SK-N-SH (cell line): ENCODE results near the gene NUMA1. TPM values are rescaled to one million over a fixed set of nuclear protein-coding genes. Genes with fewer than 3 reads are reported as not detected.

Experiments
- CTCF ChIA-PET: fragments of 300-600, 350-600 bp; formaldehyde crosslinking; extraction: SDS; loops from one replicate; lab custom pipeline; 2021; lab: Yijun Ruan, JAX
- POLR2A ChIA-PET: fragments of 350-600 bp; sonication (Branson Sonifier 250); formaldehyde crosslinking; extraction: SDS; loops from one replicate; lab custom pipeline; 2020; ENCODE audit warnings: antibody characterized with exemption, inconsistent platforms; lab: Yijun Ruan, JAX
- DNase-seq: peaks from one replicate; pipeline ENCODE4 v3.0.0; 2012
- H2AFZ ChIP-seq: fragments of 200-600 bp; sonication (generic); 2 replicates; pipeline ENCODE4 v1.8.1; 2016; ENCODE audit warnings: antibody characterized with exemption, mild to moderate bottlenecking, low read depth
- H3F3A ChIP-seq: fragments of 200-600 bp; sonication (generic); replicated peaks from 2 replicates; pipeline ENCODE3; 2016; ENCODE audit warnings: antibody characterized with exemption, mild to moderate bottlenecking; ENCODE audit not compliant: insufficient read depth
- H3K27ac ChIP-seq, 2 experiments: fragments of 200-500 bp in 1 of 2; fragments of 200-600 bp in 1 of 2; sonication (Bioruptor generic) in 1 of 2; sonication (generic), shearing (Covaris generic) in 1 of 2; 2 replicates each; pipeline versions ENCODE4 v1.5.1 to v1.6.1; 2014 to 2016; ENCODE audit warnings: low read depth in 2 of 2, inconsistent platforms in 1 of 2, low read length in 1 of 2, mild to moderate bottlenecking in 1 of 2, mixed read lengths in 1 of 2
- H3K27me3 ChIP-seq: fragments of 200-600 bp; sonication (generic), shearing (Covaris generic); 2 replicates; pipeline ENCODE4 v1.6.1; 2016; ENCODE audit warnings: mixed run types; ENCODE audit not compliant: insufficient read depth
- H3K36me3 ChIP-seq, 2 experiments: fragments of 200-500 bp in 1 of 2; fragments of 200-600 bp in 1 of 2; sonication (Bioruptor generic) in 1 of 2; sonication (generic) in 1 of 2; replicated peaks in 1 of 2; 2 replicates each; pipeline versions ENCODE3 to v1.5.1; 2014 to 2016; ENCODE audit warnings: low read length in 1 of 2, mild to moderate bottlenecking in 1 of 2; ENCODE audit not compliant: insufficient read depth in 2 of 2, control insufficient read depth in 1 of 2
- H3K4me1 ChIP-seq, 2 experiments: fragments of 200-500 bp in 1 of 2; fragments of 200-600 bp in 1 of 2; sonication (Bioruptor generic) in 1 of 2; sonication (generic), shearing (Covaris generic) in 1 of 2; 2 replicates each; pipeline versions ENCODE4 v1.5.1 to v1.6.1; 2014 to 2016; ENCODE audit warnings: low read depth in 1 of 2, low read length in 1 of 2, mixed run types in 1 of 2; ENCODE audit not compliant: insufficient read depth in 2 of 2, control insufficient read depth in 1 of 2
- H3K4me2 ChIP-seq: fragments of 200-600 bp; sonication (generic), shearing (Covaris generic); 2 replicates; pipeline ENCODE4 v1.6.1; 2017; ENCODE audit warnings: mixed run types
- H3K4me3 ChIP-seq, 2 experiments: fragments of 200-500 bp in 1 of 2; fragments of 200-600 bp in 1 of 2; sonication (Bioruptor generic) in 1 of 2; sonication (generic), shearing (Covaris generic) in 1 of 2; 2 replicates each; pipeline versions ENCODE4 v1.5.1 to v1.8.1; 2014 to 2016; ENCODE audit warnings: low read depth in 2 of 2, inconsistent platforms in 1 of 2, low read length in 1 of 2, mild to moderate bottlenecking in 1 of 2, mixed read lengths in 1 of 2, moderate library complexity in 1 of 2
- H3K79me2 ChIP-seq: fragments of 200-600 bp; sonication (generic); 2 replicates; pipeline ENCODE4 v1.8.1; 2017; ENCODE audit warnings: mild to moderate bottlenecking; ENCODE audit not compliant: insufficient read depth
- H3K9ac ChIP-seq: fragments of 200-600 bp; sonication (generic); 2 replicates; pipeline ENCODE4 v1.6.1; 2017; ENCODE audit warnings: mixed run types
- H3K9me2 ChIP-seq: fragments of 200-600 bp; sonication (generic); 2 replicates; pipeline ENCODE4 v1.6.1; 2017; ENCODE audit warnings: mixed run types
- H3K9me3 ChIP-seq: fragments of 200-600 bp; sonication (generic); 2 replicates; pipeline ENCODE4 v1.6.1; 2017; ENCODE audit warnings: mixed run types, mild to moderate bottlenecking, moderate library complexity
- H4K20me1 ChIP-seq: fragments of 200-600 bp; sonication (generic); 2 replicates; pipeline ENCODE4 v1.6.1; 2017; ENCODE audit warnings: mild to moderate bottlenecking, mixed run types; ENCODE audit not compliant: insufficient read depth
- CHD2 ChIP-seq: fragments of 150-350 bp; IDR thresholded peaks from 2 replicates; pipeline ENCODE4 v1.6.1; 2018; ENCODE audit warnings: low read length; ENCODE audit not compliant: partially characterized antibody
- ELF1 ChIP-seq: IDR thresholded peaks from 2 replicates; pipeline ENCODE4 v1.4.0; 2012
- EP300 ChIP-seq, 2 experiments: IDR thresholded peaks; 2 replicates each; pipeline versions ENCODE4 v1.4.0 to v1.6.1; 2012; ENCODE audit warnings: borderline replicate concordance in 1 of 2, low read depth in 1 of 2, low read length in 1 of 2
- EZH2phosphoT487 ChIP-seq: fragments of 200-600 bp; sonication (generic); IDR thresholded peaks from 2 replicates; pipeline ENCODE4 v1.6.1; 2017; ENCODE audit warnings: low read depth, mixed run types, mild to moderate bottlenecking, antibody characterized with exemption, moderate library complexity, borderline replicate concordance
- FOXJ3 ChIP-seq: sonication (generic); formaldehyde crosslinking; IDR thresholded peaks from 2 replicates; pipeline ENCODE4 v1.5.1; 2020; ENCODE audit warnings: mild to moderate bottlenecking, missing genetic modification reagents
- FOXM1 ChIP-seq: IDR thresholded peaks from 2 replicates; pipeline ENCODE4 v1.4.0; 2012; ENCODE audit warnings: low read depth, mild to moderate bottlenecking
- GABPA ChIP-seq: IDR thresholded peaks from 2 replicates; pipeline ENCODE4 v1.4.0; 2012; ENCODE audit warnings: low read depth, mild to moderate bottlenecking
- GATA2 ChIP-seq: sonication (generic); formaldehyde crosslinking; IDR thresholded peaks from 2 replicates; pipeline ENCODE4 v1.5.0; 2020; ENCODE audit warnings: mild to moderate bottlenecking, missing genetic modification reagents
- MAX ChIP-seq: IDR thresholded peaks from 2 replicates; pipeline ENCODE4 v1.4.0; 2012; ENCODE audit warnings: low read depth
- NRF1 ChIP-seq: IDR thresholded peaks from 2 replicates; pipeline ENCODE4 v1.6.1; 2012; ENCODE audit warnings: low read depth, mild to moderate bottlenecking, low read length
- RAD21 ChIP-seq: IDR thresholded peaks from 2 replicates; pipeline ENCODE4 v1.6.1; 2012; ENCODE audit warnings: mild to moderate bottlenecking, low read length
- SMC3 ChIP-seq: IDR thresholded peaks from 2 replicates; pipeline ENCODE4 v1.6.1; 2012; ENCODE audit warnings: low read depth, low read length, improper control_type of control experiment
- TAF1 ChIP-seq: IDR thresholded peaks from 2 replicates; pipeline ENCODE4 v1.6.1; 2012; ENCODE audit warnings: low read depth, mild to moderate bottlenecking, low read length, moderate library complexity, borderline replicate concordance
- TCF12 ChIP-seq: IDR thresholded peaks from 2 replicates; pipeline ENCODE4 v1.4.0; 2012
- TEAD4 ChIP-seq: IDR thresholded peaks from 2 replicates; pipeline ENCODE4 v1.4.0; 2012; ENCODE audit warnings: mild to moderate bottlenecking, borderline replicate concordance; ENCODE audit not compliant: insufficient read depth
- USF2 ChIP-seq: fragments of 150-350 bp; IDR thresholded peaks from 2 replicates; pipeline ENCODE4 v1.6.1; 2017; ENCODE audit warnings: antibody characterized with exemption, low read length, low read depth, borderline replicate concordance
- ZBTB33 ChIP-seq: IDR thresholded peaks from 2 replicates; pipeline ENCODE4 v1.4.0; 2012; ENCODE audit warnings: low read depth, borderline replicate concordance
- WGBS: methylation state at CpG from one replicate; pipeline ENCODE4 v1.1.6; 2017; ENCODE audit warnings: low lambda C conversion rate; 5-methylcytosine and 5-hydroxymethylcytosine counted together
- polyA plus RNA-seq, 3 experiments: library from polyadenylated mRNA; depleted of rRNA; stranded (reverse); fragments of >200 nt; gene quantifications; 2 replicates each; pipeline ENCODE4 v1.2.3, GENCODE V29; 2012

NUMA1 gene
- polyA plus RNA-seq, 1 of the 3 experiments (the other 2 are of a cell fraction) = 111 TPM

- Histone ChIP-seq H3K79me2 (no peaks in the 10 kb centered on the region), H3K9ac (no peak overlapping the region), H3K36me3 (no peaks in the 10 kb centered on the region), H4K20me1 (no peaks in the 10 kb centered on the region), H2AFZ (no peak overlapping the region), H3K4me2 (no peak overlapping the region), H3K27me3 (no peaks in the 10 kb centered on the region; the same call in 1 of the 2 replicates), H3F3A (no peaks in the 10 kb centered on the region), H3K4me3 (no peak overlapping the region), H3K9me3 (no peaks in the 10 kb centered on the region), H3K4me1 (no peaks in the 10 kb centered on the region), H3K27ac (no peak overlapping the region), H3K9me2 (no peaks in the 10 kb centered on the region)
- whole genome bisulfite sequencing = 71% methylated on average over 2 of the region's 2 CpGs
- TF ChIP-seq TEAD4 = no peak
- TF ChIP-seq USF2 = no peak
- TF ChIP-seq CHD2 = no peak
- no peak for TF ChIP-seq ELF1
- TF ChIP-seq MAX = no peak
- TF ChIP-seq SMC3 = no peak
- TF ChIP-seq GABPA = no peak
- TF ChIP-seq EP300 (IDR thresholded peaks at IDR 0.05; ENCODE audit: borderline replicate concordance in 1 of 2, low read depth in 1 of 2, low read length in 1 of 2) = no peak
- no peak for TF ChIP-seq ZBTB33
- no peak for TF ChIP-seq FOXJ3
- no peak for TF ChIP-seq TAF1
- no peak for TF ChIP-seq NRF1
- no peak for TF ChIP-seq FOXM1
- TF ChIP-seq RAD21 = no peak
- no peak for DNase-seq
- ChIA-PET POLR2A (no interaction called here), CTCF (interaction anchor here (0.7 to 2.0 kb wide), 3 partner anchors 23 to 310 kb away, joined by 3 to 7 read pairs (median 3); no protein-coding TSS in a partner anchor)
Observed at GRCh38 chr11:72120930-72121329, 40.6 kb upstream of the NUMA1 start.

GRCh38 chr11:72119198-72119597, 38.9 kb upstream of the NUMA1 start:
- 82% methylated on average over 6 of the region's 6 CpGs for WGBS

More at GRCh38 chr11:72119198-72119597, 38.9 kb upstream of the NUMA1 start:
- TF ChIP-seq TCF12 = no peak
- TF ChIP-seq MAX = no peak
- TF ChIP-seq GATA2 = no peak
- no peak for TF ChIP-seq FOXM1
- TF ChIP-seq RAD21 = no peak
- no peak for TF ChIP-seq EZH2phosphoT487
- TF ChIP-seq ELF1 = no peak
- no peaks in the 10 kb centered on the region for H3F3A ChIP-seq
- H3K79me2 ChIP-seq = no peaks in the 10 kb centered on the region
- no peak overlapping the region for H3K27ac ChIP-seq
- ChIA-PET CTCF (no interaction called here), POLR2A (no interaction called here)
- no peak overlapping the region for H3K9ac ChIP-seq
- H3K9me2 ChIP-seq = no peaks in the 10 kb centered on the region
- DNase-seq = no peak
- H3K36me3 ChIP-seq = no peaks in the 10 kb centered on the region
- no peak overlapping the region for H3K4me3 ChIP-seq
- no peaks in the 10 kb centered on the region for H3K4me1 ChIP-seq
- H3K4me2 ChIP-seq = no peak overlapping the region
- no peaks in the 10 kb centered on the region for H3K9me3 ChIP-seq
- no peaks in the 10 kb centered on the region for H4K20me1 ChIP-seq
- H2AFZ ChIP-seq = no peak overlapping the region
- H3K27me3 ChIP-seq = no peaks in the 10 kb centered on the region; the same call in 1 of the 2 replicates
